BE2C (cell line): ENCODE data around the gene HIVEP3.

ENCODE experiments used
- DNase-seq: peaks from one replicate; pipeline ENCODE4 v3.0.0-alpha.2; 2020
- H3K27me3 ChIP-seq: fragments of 250-450 bp; sonication (Bioruptor Pico); 2 replicates; pipeline ENCODE4 v1.5.1; 2020; ENCODE audit warnings: mild to moderate bottlenecking
- H3K36me3 ChIP-seq: fragments of 250-450 bp; sonication (Bioruptor Pico); 2 replicates; pipeline ENCODE4 v1.5.1; 2020; ENCODE audit warnings: mild to moderate bottlenecking
- H3K4me1 ChIP-seq: fragments of 250-450 bp; sonication (Bioruptor Pico); 2 replicates; pipeline ENCODE4 v1.5.1; 2020
- H3K4me3 ChIP-seq: 2 replicates; pipeline ENCODE4 v1.5.1; 2011; ENCODE audit warnings: low read depth, low read length
- H3K9me3 ChIP-seq: fragments of 250-450 bp; sonication (Bioruptor Pico); 2 replicates; pipeline ENCODE4 v1.5.1; 2020
- TF ChIP-seq, protein P1 (sequence below): IDR thresholded peaks from 2 replicates; pipeline ENCODE4 v1.5.1; 2012; ENCODE audit warnings: mild to moderate bottlenecking, low read depth, low read length

The HIVEP3 gene

DNA sequence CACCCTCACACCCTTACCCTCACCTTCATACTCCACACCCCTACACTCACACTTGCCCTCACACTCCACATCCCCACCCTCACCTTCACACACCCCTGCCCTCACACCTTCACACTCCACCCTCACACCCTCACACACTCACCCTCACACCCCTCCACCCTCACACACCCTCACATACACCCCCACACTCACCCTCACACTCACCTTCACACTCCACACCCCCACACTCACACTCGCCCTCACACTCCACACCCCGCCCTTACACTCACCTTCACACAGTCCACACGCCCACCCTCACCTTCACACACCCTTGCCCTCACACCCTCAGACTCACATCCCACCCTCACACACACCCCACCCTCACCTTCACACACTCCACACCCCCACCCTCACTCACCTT lies 390.6 kb downstream of the HIVEP3 start:
- DNase-seq, result no peak
- no peak overlapping the region for H3K4me3 ChIP-seq
- H3K36me3 ChIP-seq, result no peaks in the 10 kb centered on the region
- TF ChIP-seq, protein P1, sequence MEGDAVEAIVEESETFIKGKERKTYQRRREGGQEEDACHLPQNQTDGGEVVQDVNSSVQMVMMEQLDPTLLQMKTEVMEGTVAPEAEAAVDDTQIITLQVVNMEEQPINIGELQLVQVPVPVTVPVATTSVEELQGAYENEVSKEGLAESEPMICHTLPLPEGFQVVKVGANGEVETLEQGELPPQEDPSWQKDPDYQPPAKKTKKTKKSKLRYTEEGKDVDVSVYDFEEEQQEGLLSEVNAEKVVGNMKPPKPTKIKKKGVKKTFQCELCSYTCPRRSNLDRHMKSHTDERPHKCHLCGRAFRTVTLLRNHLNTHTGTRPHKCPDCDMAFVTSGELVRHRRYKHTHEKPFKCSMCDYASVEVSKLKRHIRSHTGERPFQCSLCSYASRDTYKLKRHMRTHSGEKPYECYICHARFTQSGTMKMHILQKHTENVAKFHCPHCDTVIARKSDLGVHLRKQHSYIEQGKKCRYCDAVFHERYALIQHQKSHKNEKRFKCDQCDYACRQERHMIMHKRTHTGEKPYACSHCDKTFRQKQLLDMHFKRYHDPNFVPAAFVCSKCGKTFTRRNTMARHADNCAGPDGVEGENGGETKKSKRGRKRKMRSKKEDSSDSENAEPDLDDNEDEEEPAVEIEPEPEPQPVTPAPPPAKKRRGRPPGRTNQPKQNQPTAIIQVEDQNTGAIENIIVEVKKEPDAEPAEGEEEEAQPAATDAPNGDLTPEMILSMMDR, result no peak
- H3K4me1 ChIP-seq, result no peaks in the 10 kb centered on the region
- no peaks in the 10 kb centered on the region for H3K27me3 ChIP-seq
- H3K9me3 ChIP-seq, result no peaks in the 10 kb centered on the region

DNA sequence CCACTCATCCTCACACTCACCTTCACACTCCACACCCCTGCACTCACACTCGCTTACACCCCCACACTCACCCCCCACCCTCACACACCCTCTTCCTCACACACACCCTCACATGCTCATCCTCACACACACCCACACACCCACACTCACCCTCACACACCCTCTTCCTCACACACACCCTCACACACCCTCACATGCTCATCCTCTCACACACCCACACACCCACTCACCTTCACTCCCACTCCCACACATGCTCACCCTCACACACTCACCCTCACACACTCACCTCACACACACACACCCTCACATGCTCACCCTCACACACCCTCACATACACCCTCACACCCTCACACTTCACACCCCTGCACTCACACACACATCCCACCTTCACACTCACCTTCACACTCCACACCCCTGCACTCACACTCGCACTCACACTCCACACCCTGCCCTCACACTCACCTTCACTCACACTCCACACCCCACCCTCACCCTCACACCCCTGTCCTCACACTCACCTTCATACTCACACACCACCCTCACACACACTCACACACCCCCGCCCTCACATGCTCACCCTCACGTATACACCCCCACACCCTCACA lies 391.7 kb downstream of the HIVEP3 start:
- DNase-seq, result no peak
- Histone ChIP-seq H3K9me3 (no peaks in the 10 kb centered on the region), H3K27me3 (no peaks in the 10 kb centered on the region), H3K36me3 (no peaks in the 10 kb centered on the region), H3K4me3 (no peak overlapping the region), H3K4me1 (no peaks in the 10 kb centered on the region)
- TF ChIP-seq, protein P1, result no peak

DNA sequence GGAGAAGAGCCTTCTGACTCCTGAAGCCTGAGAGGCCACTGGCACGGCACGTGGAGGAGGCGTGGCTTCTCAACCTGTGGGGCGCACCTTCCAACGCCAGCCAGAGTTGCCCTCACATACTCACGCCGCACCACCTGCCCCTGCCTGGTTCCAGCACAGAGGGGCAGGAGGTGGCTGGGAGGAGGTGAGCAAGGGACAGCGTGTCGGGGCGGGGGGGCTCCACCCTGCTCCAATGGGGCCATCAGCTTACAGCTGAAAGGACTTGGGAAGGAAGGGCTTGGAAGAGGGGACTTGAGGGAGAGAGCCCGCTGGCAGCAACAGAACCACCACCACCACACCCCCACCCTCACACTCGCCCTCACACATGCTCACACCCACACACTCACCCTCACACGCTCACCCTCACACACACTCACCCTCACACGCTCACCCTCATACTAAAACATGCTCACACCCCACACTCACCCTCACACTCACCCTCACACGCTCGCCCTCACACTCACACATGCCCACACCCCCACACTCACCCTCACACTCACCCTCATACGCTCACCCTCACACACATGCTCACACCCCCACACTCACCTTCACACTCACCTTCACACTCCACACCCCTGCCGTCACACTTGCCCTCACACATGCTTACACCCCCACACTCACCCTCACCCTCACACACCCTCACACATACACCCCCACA lies 392.7 kb downstream of the HIVEP3 start:
- Histone ChIP-seq H3K4me3 (no peak overlapping the region), H3K27me3 (no peaks in the 10 kb centered on the region), H3K9me3 (no peaks in the 10 kb centered on the region), H3K4me1 (no peaks in the 10 kb centered on the region), H3K36me3 (no peaks in the 10 kb centered on the region)
- TF ChIP-seq, protein P1, result no peak
- no peak for DNase-seq

DNA sequence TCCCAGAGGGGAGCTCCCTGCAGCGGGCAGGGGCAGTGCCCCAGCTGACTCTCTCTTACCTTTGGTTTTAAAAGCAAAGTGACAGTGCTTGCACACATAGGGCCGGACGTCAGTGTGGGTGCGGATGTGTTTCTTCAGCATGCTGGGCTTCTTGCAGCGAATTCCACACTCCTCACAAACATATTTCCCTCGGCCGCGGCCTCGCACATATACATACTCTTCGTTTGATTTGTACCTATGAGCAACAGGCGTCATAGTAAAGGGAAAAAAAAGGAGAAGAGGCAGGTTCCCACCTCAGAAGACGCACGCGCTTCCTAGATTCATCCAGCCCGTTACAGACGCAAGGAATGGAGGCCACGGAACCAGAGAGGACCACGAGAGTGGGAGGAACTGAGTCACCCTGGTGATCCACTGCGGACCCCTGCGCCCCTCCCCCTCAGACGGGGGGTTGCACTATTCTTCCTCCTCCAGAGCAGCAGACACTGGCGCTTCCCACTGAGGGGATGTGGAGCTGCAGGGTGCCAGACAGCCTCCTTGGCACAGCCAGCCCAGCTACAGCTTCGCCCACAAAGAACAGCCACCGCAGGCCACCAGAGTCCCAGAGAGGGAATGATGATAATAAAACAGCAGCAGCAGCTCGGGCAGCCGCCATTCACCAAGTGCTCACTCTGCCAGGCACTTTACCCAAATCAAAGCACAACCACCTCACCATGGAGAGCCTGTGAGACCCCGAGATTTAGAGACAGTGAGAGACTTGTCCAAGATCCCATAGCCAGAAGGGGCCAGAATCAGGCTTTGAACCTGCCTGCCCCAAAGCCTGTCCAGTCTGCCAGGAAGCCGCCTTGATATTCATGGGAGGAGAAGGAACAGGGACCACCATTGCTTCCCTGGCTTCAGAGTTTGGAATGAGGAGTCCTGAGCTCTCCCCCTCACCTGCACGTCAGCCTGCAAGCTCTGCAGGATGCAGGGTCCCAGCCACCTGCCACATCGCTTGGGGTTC lies 393.7 kb downstream of the HIVEP3 start:
- Histone ChIP-seq H3K36me3 (no peaks in the 10 kb centered on the region), H3K9me3 (no peaks in the 10 kb centered on the region), H3K27me3 (no peaks in the 10 kb centered on the region), H3K4me3 (no peak overlapping the region), H3K4me1 (no peaks in the 10 kb centered on the region)
- TF ChIP-seq, protein P1, result no peak
- no peak for DNase-seq

DNA sequence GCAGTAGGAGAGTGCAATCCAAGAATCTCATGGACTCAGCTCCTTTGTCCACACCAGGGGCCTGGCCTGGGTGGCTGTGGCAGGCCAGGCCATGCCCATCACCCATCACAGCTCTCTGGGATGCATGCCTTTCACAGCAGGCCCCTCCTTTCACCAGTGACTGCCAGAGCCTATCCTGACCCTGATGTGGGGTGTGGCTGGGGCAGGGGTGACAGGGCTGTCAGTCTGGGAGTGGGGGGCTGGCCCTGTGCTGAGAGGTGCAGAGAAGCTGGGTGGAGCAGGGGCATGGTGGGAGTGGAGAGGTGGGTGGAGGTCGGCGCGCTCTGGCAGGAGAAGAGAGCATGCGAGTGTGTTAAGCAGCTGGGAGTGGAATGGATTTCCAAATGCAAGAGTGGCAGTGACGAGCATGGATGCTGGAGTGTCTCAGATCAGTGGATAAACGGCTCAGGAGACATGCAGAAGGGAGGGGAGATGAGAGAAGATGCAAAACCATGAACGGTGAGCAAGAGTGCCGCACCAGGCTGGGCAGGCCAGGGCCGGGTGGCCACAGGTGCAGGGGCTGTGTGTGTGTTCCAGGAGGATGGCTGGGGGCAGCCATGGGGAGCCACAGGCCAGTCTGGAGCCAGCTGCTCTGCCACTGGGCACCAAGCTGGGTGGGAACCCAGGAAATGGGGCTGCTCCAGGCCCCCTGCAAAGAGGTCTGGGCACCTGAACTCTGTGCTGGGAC lies 394.6 kb downstream of the HIVEP3 start:
- Histone ChIP-seq H3K36me3 (no peaks in the 10 kb centered on the region), H3K4me3 (no peak overlapping the region), H3K4me1 (no peaks in the 10 kb centered on the region), H3K27me3 (no peaks in the 10 kb centered on the region), H3K9me3 (no peaks in the 10 kb centered on the region)
- TF ChIP-seq, protein P1, result no peak
- DNase-seq, result no peak
